BJ (cell line): Measurements from ENCODE around the gene BRINP1. TPM values are rescaled to one million over a fixed set of nuclear protein-coding genes. Genes with fewer than 3 reads are reported as not detected.
A peak's percentile ranks its signal among the peaks of the same experiment; 100 is the strongest.

Source experiments
- CTCF ChIA-PET: fragments of 350-600 bp; formaldehyde crosslinking; extraction: SDS; loops from one replicate; lab custom pipeline; 2021; ENCODE audit warnings: antibody characterized with exemption, inconsistent platforms; lab: Yijun Ruan, JAX
- POLR2A ChIA-PET: fragments of 300-600 bp; sonication (Branson Sonifier 250); formaldehyde crosslinking; extraction: SDS; loops from one replicate; lab custom pipeline; 2021; ENCODE audit warnings: antibody characterized with exemption; lab: Charles Lee
- DNase-seq: peaks from one replicate; pipeline ENCODE4 v3.0.0-alpha.2; 2011; ENCODE audit warnings: low read depth
- H3K27me3 ChIP-seq: 2 replicates; pipeline ENCODE4 v1.6.0; 2011; ENCODE audit warnings: low read length; ENCODE audit not compliant: control insufficient read depth, insufficient read depth
- H3K36me3 ChIP-seq: 2 replicates; pipeline ENCODE4 v1.5.1; 2011; ENCODE audit warnings: low read length; ENCODE audit not compliant: control insufficient read depth, insufficient read depth
- H3K4me3 ChIP-seq: 2 replicates; pipeline ENCODE4 v1.5.1; 2011; ENCODE audit warnings: low read depth, mild to moderate bottlenecking, control low read depth, low read length
- CTCF ChIP-seq: IDR thresholded peaks from 2 replicates; pipeline ENCODE4 v1.5.1; 2011; ENCODE audit warnings: low read depth, mild to moderate bottlenecking, control low read depth, inconsistent platforms, low read length, moderate library complexity; ENCODE audit not compliant: insufficient read depth
- polyA plus RNA-seq: library from polyadenylated mRNA; depleted of rRNA; stranded (reverse); fragments of >200 nt; gene quantifications from 2 replicates; pipeline ENCODE4 v1.2.3, GENCODE V29; 2011

The BRINP1 gene
- polyA plus RNA-seq, 1 experiment: 0.60 TPM

GRCh38 chr9:119370816-119371215 is 1.6 kb upstream of the BRINP1 start:
- no peak overlapping the region for H3K4me3 ChIP-seq
- peaks cover 16% of the 10 kb centered on the region for H3K27me3 ChIP-seq
- TF ChIP-seq CTCF: no peak
- no peak for DNase-seq
- POLR2A ChIA-PET: no interaction called here
- CTCF ChIA-PET: interaction anchor here (1.1 kb wide), 1 partner anchor 1883 kb away, joined by 4 read pairs; no protein-coding TSS in a partner anchor
- no peaks in the 10 kb centered on the region for H3K36me3 ChIP-seq

GRCh38 chr9:119369680-119370366 is 588 bp upstream of the BRINP1 start:
- Histone ChIP-seq H3K36me3 (no peaks in the 10 kb centered on the region), H3K27me3 (peaks cover 16% of the 10 kb centered on the region), H3K4me3 (peak overlapping the region; percentile 46)
- POLR2A ChIA-PET: no interaction called here
- no peak for DNase-seq
- CTCF ChIA-PET: no interaction called here
- no peak for TF ChIP-seq CTCF

- CTCF ChIA-PET: no interaction called here
- no peak for DNase-seq
- TF ChIP-seq CTCF: no peak
- Histone ChIP-seq H3K27me3 (peaks cover 16% of the 10 kb centered on the region), H3K36me3 (no peaks in the 10 kb centered on the region), H3K4me3 (peak overlapping the region; percentile 46)
- POLR2A ChIA-PET: no interaction called here
Measured at GRCh38 chr9:119368179-119368578, 1.1 kb downstream of the BRINP1 start.

- no peak for DNase-seq
- CTCF ChIA-PET: no interaction called here
- H3K4me3 ChIP-seq: no peak overlapping the region
- POLR2A ChIA-PET: no interaction called here
- TF ChIP-seq CTCF: no peak
- peaks cover 16% of the 10 kb centered on the region for H3K27me3 ChIP-seq
- no peaks in the 10 kb centered on the region for H3K36me3 ChIP-seq
Measured at GRCh38 chr9:119367683-119368075, 1.6 kb downstream of the BRINP1 start.

- ChIA-PET CTCF (interaction anchor here (0.6 kb wide), 1 partner anchor 16 kb away, joined by 4 read pairs; no protein-coding TSS in a partner anchor), POLR2A (no interaction called here)
- Histone ChIP-seq H3K4me3 (no peak overlapping the region), H3K36me3 (no peaks in the 10 kb centered on the region), H3K27me3 (peaks cover 16% of the 10 kb centered on the region)
- TF ChIP-seq CTCF: no peak
- DNase-seq: no peak
Measured at GRCh38 chr9:119366909-119367682, 2.1 kb downstream of the BRINP1 start.
